IMR-90 (cell line): ENCODE data around the gene DDX10. TPM values are rescaled to one million over a fixed set of nuclear protein-coding genes. Genes with fewer than 3 reads are reported as not detected.

Experiments
- ATAC-seq: fragments of 200-7000 bp; cut with Tn5 transposase; 2 replicates; pipeline ENCODE4 v1.9.1; 2020; ENCODE audit warnings: low read depth, mild to moderate bottlenecking, moderate library complexity
- BruUV-seq: library from RNA; stranded (reverse); fragments of 400-500 nt; replicated peaks from 2 replicates; lab custom pipeline; 2021; lab: Mats Ljungman, UMichigan
- CTCF ChIA-PET: fragments of 300-600 bp; formaldehyde crosslinking; extraction: SDS; loops from one replicate; lab custom pipeline; 2021; ENCODE audit warnings: antibody characterized with exemption; lab: Yijun Ruan, JAX
- POLR2A ChIA-PET: fragments of 300-600 bp; sonication (Branson Sonifier 250); formaldehyde crosslinking; loops from one replicate; lab custom pipeline; 2022; ENCODE audit warnings: antibody characterized with exemption; ENCODE audit not compliant: unreplicated experiment; lab: Charles Lee
- DNase-seq: peaks from one replicate; pipeline ENCODE4 v3.0.0; 2013
- H2AFZ ChIP-seq: replicated peaks from 2 replicates; pipeline ENCODE3; 2013; ENCODE audit warnings: low read length, mild to moderate bottlenecking; ENCODE audit not compliant: poor library complexity
- H2AK5ac ChIP-seq: 2 replicates; pipeline ENCODE4 v1.6.1; 2013; ENCODE audit warnings: low read depth, low read length, inconsistent platforms
- H2AK9ac ChIP-seq: replicated peaks from 2 replicates; pipeline ENCODE3; 2013; ENCODE audit warnings: mild to moderate bottlenecking, low read depth, low read length, moderate library complexity; ENCODE audit not compliant: poor library complexity
- H2BK120ac ChIP-seq: 2 replicates; pipeline ENCODE4 v1.6.1; 2013; ENCODE audit warnings: low read depth, low read length, inconsistent platforms
- H2BK15ac ChIP-seq: 3 replicates; pipeline ENCODE4 v1.6.1; 2013; ENCODE audit warnings: low read depth, low read length, inconsistent platforms
- H2BK20ac ChIP-seq: 2 replicates; pipeline ENCODE4 v1.6.1; 2013; ENCODE audit warnings: low read depth, mild to moderate bottlenecking, inconsistent platforms, low read length, moderate library complexity
- H2BK5ac ChIP-seq: 2 replicates; pipeline ENCODE4 v1.6.1; 2013; ENCODE audit warnings: mild to moderate bottlenecking, low read depth, low read length, inconsistent platforms; ENCODE audit not compliant: poor library complexity, severe bottlenecking
- H3K14ac ChIP-seq: replicated peaks from 2 replicates; pipeline ENCODE4 v1.6.1; 2013; ENCODE audit warnings: low read depth, low read length, inconsistent platforms
- H3K18ac ChIP-seq: 2 replicates; pipeline ENCODE4 v1.6.1; 2013; ENCODE audit warnings: low read depth, low read length, control low read depth
- H3K23ac ChIP-seq: 2 replicates; pipeline ENCODE4 v1.6.1; 2013; ENCODE audit warnings: low read depth, low read length, inconsistent platforms
- H3K27ac ChIP-seq: 2 replicates; pipeline ENCODE4 v1.5.1; 2013; ENCODE audit warnings: mild to moderate bottlenecking, control low read depth, low read length; ENCODE audit not compliant: insufficient read depth
- H3K27me3 ChIP-seq: 2 replicates; pipeline ENCODE4 v1.6.1; 2013; ENCODE audit warnings: low read length; ENCODE audit not compliant: control insufficient read depth, insufficient read depth
- H3K36me3 ChIP-seq: 2 replicates; pipeline ENCODE4 v1.6.1; 2013; ENCODE audit warnings: low read length, mixed read lengths; ENCODE audit not compliant: control insufficient read depth, insufficient read depth
- H3K4ac ChIP-seq: 2 replicates; pipeline ENCODE4 v1.6.1; 2013; ENCODE audit warnings: low read depth, low read length, inconsistent platforms
- H3K4me1 ChIP-seq: 2 replicates; pipeline ENCODE4 v1.6.1; 2013; ENCODE audit warnings: low read length, mixed read lengths; ENCODE audit not compliant: control insufficient read depth, insufficient read depth
- H3K4me2 ChIP-seq: 2 replicates; pipeline ENCODE4 v1.6.1; 2013; ENCODE audit warnings: low read depth, mild to moderate bottlenecking, control low read depth, low read length, moderate library complexity
- H3K4me3 ChIP-seq: 2 replicates; pipeline ENCODE4 v1.5.1; 2013; ENCODE audit warnings: low read depth, mild to moderate bottlenecking, control low read depth, low read length, moderate library complexity; ENCODE audit not compliant: insufficient read depth
- H3K56ac ChIP-seq: 2 replicates; pipeline ENCODE4 v1.6.1; 2013; ENCODE audit warnings: low read length, inconsistent platforms; ENCODE audit not compliant: insufficient read depth; ENCODE audit errors: extremely low read depth
- H3K79me1 ChIP-seq, 2 experiments: 2 replicates each; pipeline ENCODE4 v1.6.1; 2013; ENCODE audit warnings: low read length in 2 of 2, inconsistent platforms in 1 of 2, low read depth in 1 of 2
- H3K9ac ChIP-seq: 2 replicates; pipeline ENCODE4 v1.6.1; 2013; ENCODE audit warnings: low read depth, low read length, control low read depth
- H3K9me1 ChIP-seq: 2 replicates; pipeline ENCODE4 v1.6.1; 2013; ENCODE audit warnings: low read length, inconsistent platforms; ENCODE audit not compliant: insufficient read depth
- H3K9me3 ChIP-seq: 2 replicates; pipeline ENCODE4 v1.6.1; 2013; ENCODE audit warnings: low read length; ENCODE audit not compliant: control insufficient read depth, insufficient read depth
- H4K20me1 ChIP-seq: 2 replicates; pipeline ENCODE4 v1.6.1; 2013; ENCODE audit warnings: low read length, inconsistent platforms; ENCODE audit not compliant: insufficient read depth
- H4K5ac ChIP-seq: 2 replicates; pipeline ENCODE4 v1.6.1; 2013; ENCODE audit warnings: mild to moderate bottlenecking, low read depth, low read length, control low read depth
- H4K8ac ChIP-seq, 2 experiments: 2 replicates each; pipeline ENCODE4 v1.6.1; 2013; ENCODE audit warnings: low read depth in 2 of 2, low read length in 2 of 2, control low read depth in 1 of 2, inconsistent platforms in 1 of 2
- H4K91ac ChIP-seq: 2 replicates; pipeline ENCODE4 v1.6.1; 2013; ENCODE audit warnings: low read depth, low read length, inconsistent platforms; ENCODE audit not compliant: insufficient read depth
- BHLHE40 ChIP-seq: fragments of 150-350 bp; IDR thresholded peaks from 2 replicates; pipeline ENCODE4 v1.6.1; 2016; ENCODE audit warnings: mild to moderate bottlenecking, low read depth, low read length
- CEBPB ChIP-seq: IDR thresholded peaks from 2 replicates; pipeline ENCODE4 v1.6.1; 2012; ENCODE audit warnings: low read depth, low read length, improper control_type of control experiment
- CHD1 ChIP-seq: IDR thresholded peaks from 2 replicates; pipeline ENCODE4 v1.6.1; 2012; ENCODE audit warnings: low read depth, low read length, improper control_type of control experiment
- CTCF ChIP-seq: conservative IDR thresholded peaks from 2 replicates; pipeline ENCODE4 v1.5.1; 2012; ENCODE audit warnings: mild to moderate bottlenecking, low read depth, low read length, improper control_type of control experiment
- ELK1 ChIP-seq: fragments of 150-350 bp; IDR thresholded peaks from 2 replicates; pipeline ENCODE4 v1.6.1; 2016; ENCODE audit warnings: low read depth, mild to moderate bottlenecking, low read length, moderate library complexity, borderline replicate concordance
- FOS ChIP-seq: fragments of 150-350 bp; IDR thresholded peaks from 2 replicates; pipeline ENCODE4 v1.6.1; 2016; ENCODE audit warnings: low read depth, low read length
- MAFK ChIP-seq: IDR thresholded peaks from 2 replicates; pipeline ENCODE4 v1.6.1; 2012; ENCODE audit warnings: low read depth, low read length, improper control_type of control experiment
- MAZ ChIP-seq: IDR thresholded peaks from 2 replicates; pipeline ENCODE4 v1.6.1; 2012; ENCODE audit warnings: low read depth, mild to moderate bottlenecking, low read length, improper control_type of control experiment, moderate library complexity, borderline replicate concordance
- MXI1 ChIP-seq: IDR thresholded peaks from 2 replicates; pipeline ENCODE4 v1.6.1; 2012; ENCODE audit warnings: low read depth, mild to moderate bottlenecking, low read length, moderate library complexity, borderline replicate concordance
- NFE2L2 ChIP-seq: fragments of 150-350 bp; IDR thresholded peaks from 2 replicates; pipeline ENCODE4 v1.6.1; 2016; ENCODE audit warnings: low read depth, mild to moderate bottlenecking, low read length
- POLR2A ChIP-seq: IDR thresholded peaks from 2 replicates; pipeline ENCODE4 v1.6.1; 2012; ENCODE audit warnings: mild to moderate bottlenecking, low read depth, low read length
- RAD21 ChIP-seq: IDR thresholded peaks from 2 replicates; pipeline ENCODE4 v1.6.1; 2012; ENCODE audit warnings: low read length, improper control_type of control experiment
- RCOR1 ChIP-seq: IDR thresholded peaks from 2 replicates; pipeline ENCODE4 v1.6.1; 2012; ENCODE audit warnings: mild to moderate bottlenecking, low read length, improper control_type of control experiment; ENCODE audit not compliant: insufficient replicate concordance
- RFX5 ChIP-seq: IDR thresholded peaks from 2 replicates; pipeline ENCODE4 v1.8.0; 2012; ENCODE audit warnings: low read depth, mild to moderate bottlenecking, low read length, moderate library complexity
- SMC3 ChIP-seq: fragments of 150-350 bp; IDR thresholded peaks from 2 replicates; pipeline ENCODE4 v1.6.1; 2016; ENCODE audit warnings: low read depth, mild to moderate bottlenecking, antibody characterized with exemption, low read length, moderate library complexity
- USF2 ChIP-seq: fragments of 150-350 bp; IDR thresholded peaks from 2 replicates; pipeline ENCODE4 v1.6.1; 2017; ENCODE audit warnings: mild to moderate bottlenecking, antibody characterized with exemption, low read length, low read depth
- dilution Hi-C: fragments of 300-500 bp; cut with HindIII; formaldehyde crosslinking; loops from one replicate; pipeline ENCODE4 v1.14.3; 2018; ENCODE audit warnings: low sequenced_read_pairs; ENCODE audit not compliant: unreplicated experiment
- in situ Hi-C: fragments of 300-500 bp; cut with MboI; formaldehyde crosslinking; loops from 3 replicates; pipeline ENCODE4 v1.14.3; 2019; ENCODE audit warnings: low sequenced_read_pairs, inconsistent platforms, mixed read lengths
- intact Hi-C: fragments of 100-400 bp; cut with micrococcal nuclease; formaldehyde crosslinking; loops from 2 replicates; pipeline ENCODE4 v1.10.0; 2022
- polyA plus RNA-seq, 3 experiments: library from polyadenylated mRNA; depleted of rRNA; stranded (reverse); fragments of >200 nt; gene quantifications; 2 replicates each; pipeline ENCODE4 v1.2.3, GENCODE V29; 2012; ENCODE audit warnings: low replicate concordance in 1 of 3
- total RNA-seq: library from RNA; depleted of rRNA; stranded (reverse); fragments of >200 nt; gene quantifications from 2 replicates; pipeline ENCODE4 v1.2.3, GENCODE V29; 2012

Gene DDX10
- total and polyA plus RNA-seq, 2 of the 4 experiments (the other 2 are of a cell fraction): 20.0 to 31.9 TPM

GRCh38 chr11:108934289-108934688 lies 269.4 kb downstream of the DDX10 start:
- BruUV-seq: no TSS peak
- Histone ChIP-seq H2AFZ (no peak overlapping the region), H3K4me2 (no peak overlapping the region), H3K4ac (no peak overlapping the region), H2BK120ac (no peak overlapping the region), H3K9me1 (peaks cover 3% of the 10 kb centered on the region; the same call in 1 of the 2 replicates), H4K91ac (no peak overlapping the region), H3K4me1 (peaks cover 6% of the 10 kb centered on the region), H4K8ac (peak overlapping the region in 1 of 2 experiments; percentile 6; a peak in 1 of 4 replicates), H3K79me1 (peaks cover 29 to 33% of the 10 kb centered on the region in 2 experiments), H3K56ac (no peak overlapping the region), H3K9ac (no peak overlapping the region), H3K23ac (no peak overlapping the region), H2AK9ac (no peak overlapping the region), H3K27ac (no peak overlapping the region), H4K5ac (no peak overlapping the region), H3K36me3 (peaks cover 1% of the 10 kb centered on the region; the same call in 1 of the 2 replicates), H3K9me3 (no peaks in the 10 kb centered on the region), H3K18ac (no peak overlapping the region), H3K27me3 (no peaks in the 10 kb centered on the region), H2BK20ac (no peak overlapping the region), H4K20me1 (no peaks in the 10 kb centered on the region), H2AK5ac (no peak overlapping the region), H2BK15ac (no peak overlapping the region), H3K14ac (no peak overlapping the region), H2BK5ac (no peak overlapping the region), H3K4me3 (no peak overlapping the region)
- intact Hi-C loops: loop anchor here (5.0 kb wide), 1 partner anchor 237 kb away; no protein-coding TSS in a partner anchor
- ChIA-PET CTCF (no interaction called here), POLR2A (no interaction called here)
- ATAC-seq: no peak
- dilution Hi-C loops: no loop called here
- in situ Hi-C loops: no loop called here
- no peak for DNase-seq
- TF ChIP-seq MAFK (no peak), NFE2L2 (no peak), CTCF (no peak), BHLHE40 (no peak), MXI1 (no peak), POLR2A (no peak), SMC3 (no peak), USF2 (no peak), RCOR1 (no peak), ELK1 (no peak), RFX5 (no peak), FOS (no peak), RAD21 (no peak), CHD1 (no peak), MAZ (no peak), CEBPB (no peak)
